LNCaP clone FGC (cell line): ENCODE measurements around the gene EZH2.

ENCODE experiments used
- DNase-seq: peaks from one replicate; pipeline ENCODE4 v3.0.0-alpha.2; 2011; ENCODE audit warnings: low read depth
- H3K4me3 ChIP-seq: 2 replicates; pipeline ENCODE4 v1.5.1; 2011; ENCODE audit warnings: mild to moderate bottlenecking, low read depth, low read length, control low read depth
- TF ChIP-seq, protein P1 (sequence below): IDR thresholded peaks from 2 replicates; pipeline ENCODE4 v1.5.1; 2012; ENCODE audit warnings: mild to moderate bottlenecking; ENCODE audit not compliant: control insufficient read depth, insufficient read depth; ENCODE audit errors: extremely low read depth

EZH2 gene

DNA sequence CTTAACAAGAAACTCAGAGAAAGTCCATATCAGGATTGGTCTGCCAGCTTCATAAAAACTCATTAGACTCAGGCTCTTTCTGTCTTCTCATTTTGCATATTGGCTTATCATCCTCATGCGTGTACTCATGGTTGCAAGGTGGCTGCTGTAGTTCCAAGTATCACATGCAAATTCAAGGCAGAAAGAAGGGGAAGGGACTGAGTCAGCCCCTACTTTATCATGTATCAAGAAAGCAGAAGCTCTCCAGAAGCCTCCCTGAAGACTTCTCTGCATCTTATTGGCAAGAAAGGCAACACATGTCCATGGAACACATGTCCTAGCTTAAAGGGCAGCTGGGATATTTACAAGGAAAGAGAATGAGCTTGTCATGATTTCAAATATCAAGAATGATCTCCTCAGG lies 19.4 kb upstream of the EZH2 start:
- DNase-seq = no peak
- TF ChIP-seq, protein P1, sequence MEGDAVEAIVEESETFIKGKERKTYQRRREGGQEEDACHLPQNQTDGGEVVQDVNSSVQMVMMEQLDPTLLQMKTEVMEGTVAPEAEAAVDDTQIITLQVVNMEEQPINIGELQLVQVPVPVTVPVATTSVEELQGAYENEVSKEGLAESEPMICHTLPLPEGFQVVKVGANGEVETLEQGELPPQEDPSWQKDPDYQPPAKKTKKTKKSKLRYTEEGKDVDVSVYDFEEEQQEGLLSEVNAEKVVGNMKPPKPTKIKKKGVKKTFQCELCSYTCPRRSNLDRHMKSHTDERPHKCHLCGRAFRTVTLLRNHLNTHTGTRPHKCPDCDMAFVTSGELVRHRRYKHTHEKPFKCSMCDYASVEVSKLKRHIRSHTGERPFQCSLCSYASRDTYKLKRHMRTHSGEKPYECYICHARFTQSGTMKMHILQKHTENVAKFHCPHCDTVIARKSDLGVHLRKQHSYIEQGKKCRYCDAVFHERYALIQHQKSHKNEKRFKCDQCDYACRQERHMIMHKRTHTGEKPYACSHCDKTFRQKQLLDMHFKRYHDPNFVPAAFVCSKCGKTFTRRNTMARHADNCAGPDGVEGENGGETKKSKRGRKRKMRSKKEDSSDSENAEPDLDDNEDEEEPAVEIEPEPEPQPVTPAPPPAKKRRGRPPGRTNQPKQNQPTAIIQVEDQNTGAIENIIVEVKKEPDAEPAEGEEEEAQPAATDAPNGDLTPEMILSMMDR = no peak

DNA sequence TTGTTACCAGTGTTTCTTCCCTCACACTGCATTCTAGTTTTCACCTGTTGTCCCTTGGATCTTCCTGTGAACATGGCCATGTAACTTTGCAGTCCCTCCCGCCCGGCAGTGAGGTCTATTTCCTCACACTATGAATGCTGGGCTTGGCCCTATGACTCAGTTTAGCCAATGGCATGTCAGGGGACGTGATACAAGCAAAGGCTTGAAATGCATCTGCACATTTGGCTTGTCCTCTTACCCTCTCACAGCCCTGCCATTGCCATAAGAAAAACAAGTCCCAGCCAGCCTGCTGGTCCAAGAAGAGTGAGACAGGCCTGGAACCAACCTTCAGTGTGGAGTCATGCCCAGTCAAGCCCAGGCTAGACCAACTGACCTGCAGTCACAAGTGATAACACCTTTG lies 17.1 kb upstream of the EZH2 start:
- DNase-seq = no peak
- TF ChIP-seq, protein P1 = no peak
- no peak overlapping the region for H3K4me3 ChIP-seq

More for the DNA sequence above, 19.4 kb upstream of the EZH2 start:
- H3K4me3 ChIP-seq = no peak overlapping the region

- no peak for DNase-seq
- TF ChIP-seq, protein P1 = no peak
- no peak overlapping the region for H3K4me3 ChIP-seq
These were observed 14.9 kb upstream of the EZH2 start for GRCh38 chr7:148898845-148899484.

DNA sequence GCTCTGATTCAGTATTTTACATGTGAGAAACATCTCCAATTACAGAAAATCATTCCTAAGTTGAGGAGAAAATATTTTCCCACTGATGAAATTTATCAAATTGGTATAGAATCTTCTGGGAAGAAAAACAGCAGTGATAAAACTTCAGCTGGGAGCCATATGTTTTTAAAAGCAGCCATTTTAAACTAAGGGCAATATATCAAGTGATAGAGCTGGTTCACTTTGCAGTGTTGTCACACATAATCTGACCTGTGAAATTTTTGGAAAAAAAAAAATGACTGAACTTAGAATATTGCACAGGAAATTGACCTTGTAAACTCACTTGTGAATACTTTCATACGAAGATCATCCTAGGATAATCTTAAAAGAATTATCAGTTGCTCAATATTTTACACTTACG lies 10.5 kb upstream of the EZH2 start:
- TF ChIP-seq, protein P1 = no peak
- no peak for DNase-seq
- H3K4me3 ChIP-seq = no peak overlapping the region

DNA sequence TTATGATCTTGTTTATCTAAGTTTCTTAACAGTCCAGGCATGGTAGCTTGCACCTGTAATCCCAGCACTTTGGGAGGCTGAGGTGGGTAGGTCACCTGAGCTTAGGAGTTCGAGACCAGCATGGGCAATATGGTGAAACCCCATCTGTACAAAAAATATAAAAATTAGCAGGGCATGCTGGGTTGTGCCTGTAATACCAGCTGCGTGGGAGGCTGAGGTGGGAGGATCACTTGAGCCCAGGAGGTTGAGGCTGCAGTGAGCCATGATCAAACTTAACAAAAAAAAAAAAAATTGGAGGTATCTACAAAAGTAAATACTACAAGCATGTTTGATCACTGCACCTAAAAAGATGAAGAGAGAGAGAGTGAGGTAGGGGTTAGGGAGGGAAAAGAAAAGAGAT lies 9.0 kb upstream of the EZH2 start:
- TF ChIP-seq, protein P1 = no peak
- no peak for DNase-seq
- no peak overlapping the region for H3K4me3 ChIP-seq

- TF ChIP-seq, protein P1 = no peak
- DNase-seq = no peak
- H3K4me3 ChIP-seq = no peak overlapping the region
These were observed 4.2 kb upstream of the EZH2 start for GRCh38 chr7:148888300-148888699.

GRCh38 chr7:148886844-148887243 lies 2.8 kb upstream of the EZH2 start:
- DNase-seq = no peak
- no peak overlapping the region for H3K4me3 ChIP-seq
- TF ChIP-seq, protein P1 = no peak
